Activated CD4-positive, alpha-beta T cell treated with anti-CD3 and anti-CD28 coated beads for 36 hours (primary cell): ENCODE data around the gene PLXNA4. TPM values are rescaled to one million over a fixed set of nuclear protein-coding genes. Genes with fewer than 3 reads are reported as not detected.

Source experiments
- ATAC-seq: fragments of 200-7000 bp; cut with Tn5 transposase; one replicate; pipeline ENCODE4 v1.10.0; 2021; ENCODE audit warnings: mild to moderate bottlenecking, moderate library complexity
- CTCF ChIA-PET: fragments of 350-600 bp; sonication (Branson Sonifier 250); formaldehyde crosslinking; loops from one replicate; lab custom pipeline; 2021; ENCODE audit warnings: antibody characterized with exemption; lab: Charles Lee
- POLR2A ChIA-PET: fragments of 350-600 bp; sonication (Branson Sonifier 250); formaldehyde crosslinking; loops from one replicate; lab custom pipeline; 2021; ENCODE audit warnings: antibody characterized with exemption, inconsistent platforms; lab: Charles Lee
- DNase-seq: peaks from one replicate; pipeline ENCODE4 v3.0.0-alpha.2; 2020
- H3K27ac Mint-ChIP-seq: one replicate; pipeline ENCODE4 v1.8.0; 2021; ENCODE audit warnings: mixed read lengths
- H3K27me3 Mint-ChIP-seq: one replicate; pipeline ENCODE4 v1.8.0; 2021; ENCODE audit warnings: mixed read lengths
- H3K36me3 Mint-ChIP-seq: one replicate; pipeline ENCODE4 v1.8.0; 2021; ENCODE audit warnings: low read depth, mixed read lengths
- H3K4me1 Mint-ChIP-seq: one replicate; pipeline ENCODE4 v1.8.0; 2021; ENCODE audit warnings: mixed read lengths
- H3K4me3 Mint-ChIP-seq: one replicate; pipeline ENCODE4 v1.8.0; 2021; ENCODE audit warnings: mild to moderate bottlenecking, moderate library complexity, mixed read lengths
- H3K9me3 Mint-ChIP-seq: one replicate; pipeline ENCODE4 v1.8.0; 2021; ENCODE audit warnings: low read depth, mixed read lengths
- intact Hi-C, 2 experiments: fragments of 100-400 bp; cut with DNase I in 1 of 2; cut with micrococcal nuclease in 1 of 2; formaldehyde crosslinking; loops; one replicate each; pipeline versions ENCODE4 v1.14.2 to v1.15.1; 2022 to 2024; cut with DNase I, micrococcal nuclease
- total RNA-seq, 2 experiments: library from RNA; stranded (reverse); gene quantifications; one replicate each; pipeline ENCODE4 v1.2.3, GENCODE V29; 2021

Gene PLXNA4
- total RNA-seq, 2 experiments from 2014 or later: 0.07 to 0.09 TPM

- peak; percentile 30 for DNase-seq
These were observed 15.3 kb downstream of the PLXNA4 start for GRCh38 chr7:132560825-132561529.

GRCh38 chr7:132560105-132560504 is 16.2 kb downstream of the PLXNA4 start:
- Mint-ChIP-seq H3K4me1 (no peaks in the 10 kb centered on the region), H3K27me3 (peaks cover 10% of the 10 kb centered on the region), H3K4me3 (no peak overlapping the region), H3K27ac (no peak overlapping the region), H3K36me3 (no peaks in the 10 kb centered on the region), H3K9me3 (no peaks in the 10 kb centered on the region)
- ATAC-seq (no peak), DNase-seq (no peak)
- POLR2A ChIA-PET: no interaction called here
- CTCF ChIA-PET: interaction anchor here (0.6 kb wide), 1 partner anchor 23 kb away, joined by 3 read pairs; no protein-coding TSS in a partner anchor
- intact Hi-C loops: no loop called here

More at GRCh38 chr7:132560825-132561529, 15.3 kb downstream of the PLXNA4 start:
- Mint-ChIP-seq H3K36me3 (no peaks in the 10 kb centered on the region), H3K27me3 (peaks cover 13% of the 10 kb centered on the region), H3K4me1 (no peaks in the 10 kb centered on the region), H3K9me3 (no peaks in the 10 kb centered on the region), H3K4me3 (no peak overlapping the region), H3K27ac (no peak overlapping the region)
- intact Hi-C loops: no loop called here
- peak; percentile 16 for ATAC-seq
- ChIA-PET CTCF (no interaction called here), POLR2A (no interaction called here)

DNA sequence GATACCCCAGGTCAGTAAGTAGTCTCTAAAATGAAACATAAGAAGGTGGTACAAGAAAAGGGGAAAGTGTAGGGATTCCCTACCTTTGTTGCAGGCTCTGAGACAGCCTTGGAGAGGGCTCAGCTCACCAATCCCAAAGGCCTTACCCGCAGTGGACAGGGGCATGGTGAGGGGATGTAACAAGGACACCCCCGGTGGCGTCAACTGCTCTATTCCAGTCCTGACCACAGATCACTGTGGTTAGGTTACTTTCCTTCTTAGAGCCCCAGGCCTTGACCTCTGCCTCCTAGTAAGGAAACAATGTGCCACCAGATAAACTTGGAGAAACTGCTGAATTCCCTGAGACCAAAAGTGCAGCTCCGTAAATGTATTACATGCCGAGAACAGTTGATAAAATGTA is 17.5 kb downstream of the PLXNA4 start:
- DNase-seq (no peak), ATAC-seq (no peak)
- Mint-ChIP-seq H3K9me3 (no peaks in the 10 kb centered on the region), H3K27me3 (no peaks in the 10 kb centered on the region), H3K36me3 (no peaks in the 10 kb centered on the region), H3K4me3 (no peak overlapping the region), H3K4me1 (no peaks in the 10 kb centered on the region), H3K27ac (no peak overlapping the region)
- CTCF ChIA-PET: interaction anchor here (1.0 kb wide), 1 partner anchor 240 kb away, joined by 4 read pairs; no protein-coding TSS in a partner anchor
- POLR2A ChIA-PET: no interaction called here
- intact Hi-C loops: no loop called here

DNA sequence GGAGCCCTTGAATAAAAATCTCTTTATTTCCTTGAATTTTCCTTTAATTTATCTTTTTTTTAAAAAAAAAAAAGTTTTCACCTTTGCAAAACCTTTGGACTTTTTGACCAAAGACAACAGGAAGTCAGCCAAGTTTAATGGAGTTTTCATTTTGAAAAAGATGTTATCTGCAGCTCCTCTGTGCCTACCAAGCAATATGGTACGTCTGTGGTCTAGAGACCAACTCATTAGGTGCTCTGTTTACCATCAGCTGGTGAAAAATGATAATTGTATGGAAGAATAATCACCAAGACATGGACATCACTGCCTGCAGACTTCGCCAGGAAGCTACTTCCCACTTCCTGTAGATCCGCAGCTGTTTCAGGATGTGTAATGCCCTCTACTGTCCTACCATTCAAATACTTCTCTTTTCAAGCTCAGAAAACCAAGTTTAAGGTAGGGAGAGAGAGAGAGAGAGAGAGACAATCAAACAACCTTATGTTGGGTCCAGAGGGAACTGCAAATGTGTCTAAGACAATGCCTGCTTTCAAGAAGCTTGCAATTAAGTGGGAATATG is 18.7 kb downstream of the PLXNA4 start:
- CTCF ChIA-PET: interaction anchor here (0.5 to 1.0 kb wide), 4 partner anchors 27 to 930 kb away, joined by 3 to 4 read pairs (median 4); no protein-coding TSS in a partner anchor
- Mint-ChIP-seq H3K27me3 (no peaks in the 10 kb centered on the region), H3K27ac (no peak overlapping the region), H3K36me3 (no peaks in the 10 kb centered on the region), H3K4me3 (no peak overlapping the region), H3K9me3 (no peaks in the 10 kb centered on the region), H3K4me1 (no peaks in the 10 kb centered on the region)
- DNase-seq: no peak
- POLR2A ChIA-PET: no interaction called here
- intact Hi-C loops: no loop called here
- ATAC-seq: no peak

- Mint-ChIP-seq H3K4me3 (no peak overlapping the region), H3K27ac (no peak overlapping the region), H3K36me3 (peaks cover 5% of the 10 kb centered on the region), H3K4me1 (no peaks in the 10 kb centered on the region), H3K9me3 (peaks cover 11% of the 10 kb centered on the region), H3K27me3 (peaks cover 11% of the 10 kb centered on the region)
- ChIA-PET CTCF (no interaction called here), POLR2A (no interaction called here)
- no peak for DNase-seq
- no peak for ATAC-seq
- intact Hi-C loops: no loop called here
These were observed 21.8 kb downstream of the PLXNA4 start for GRCh38 chr7:132554446-132554845.

DNA sequence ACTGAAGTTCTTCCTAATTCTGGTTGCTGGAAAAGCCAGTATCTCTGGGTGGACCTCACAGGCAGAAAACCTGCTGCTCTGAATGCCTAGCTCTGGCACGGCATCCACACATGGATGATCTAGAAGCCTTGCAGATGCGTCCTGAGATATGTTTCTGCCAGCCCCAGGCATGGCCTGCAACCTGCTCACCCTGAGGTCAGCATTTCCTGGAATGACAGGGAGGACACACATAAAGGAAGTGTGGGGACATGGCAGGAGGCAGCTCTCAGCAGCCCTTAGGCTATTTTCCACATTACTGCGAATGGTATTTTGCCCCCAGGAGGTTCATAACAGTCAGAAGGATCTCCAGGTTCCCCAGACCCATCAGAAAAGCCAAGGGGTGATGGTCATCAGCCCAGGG is 23.2 kb downstream of the PLXNA4 start:
- H3K4me1 Mint-ChIP-seq: peaks cover 3% of the 10 kb centered on the region
- H3K36me3 Mint-ChIP-seq: peaks cover 5% of the 10 kb centered on the region
- intact Hi-C loops: no loop called here
- DNase-seq (no peak), ATAC-seq (no peak)
- H3K4me3 Mint-ChIP-seq: no peak overlapping the region
- ChIA-PET POLR2A (no interaction called here), CTCF (interaction anchor here (0.7 kb wide), 1 partner anchor 277 kb away, joined by 3 read pairs; no protein-coding TSS in a partner anchor)
- peaks cover 11% of the 10 kb centered on the region for H3K9me3 Mint-ChIP-seq
- peaks cover 11% of the 10 kb centered on the region for H3K27me3 Mint-ChIP-seq
- no peak overlapping the region for H3K27ac Mint-ChIP-seq

DNA sequence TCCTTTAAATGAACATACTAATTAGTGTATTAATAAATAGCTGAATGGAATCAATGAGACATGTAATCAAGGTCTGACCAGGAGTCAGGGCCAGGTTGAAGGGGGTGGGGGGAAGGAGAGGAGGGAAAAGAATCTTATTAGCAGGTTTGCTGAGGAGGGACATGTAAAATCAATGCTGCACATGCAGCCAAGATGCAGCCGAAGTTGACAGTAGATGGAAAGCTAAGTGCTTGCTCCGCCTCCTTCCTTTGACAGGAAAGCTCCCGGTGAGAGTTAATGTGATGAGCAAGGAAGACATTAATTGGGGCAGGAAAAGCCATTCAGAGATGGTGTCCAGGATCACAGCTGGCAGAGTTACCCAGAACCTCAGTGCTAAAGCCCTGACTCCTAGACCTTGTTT is 24.4 kb downstream of the PLXNA4 start:
- H3K4me1 Mint-ChIP-seq: peaks cover 3% of the 10 kb centered on the region
- DNase-seq: no peak
- H3K4me3 Mint-ChIP-seq: no peak overlapping the region
- no peak for ATAC-seq
- CTCF ChIA-PET: interaction anchor here (0.8 kb wide), 1 partner anchor 17 kb away, joined by 3 read pairs; no protein-coding TSS in a partner anchor
- peaks cover 5% of the 10 kb centered on the region for H3K36me3 Mint-ChIP-seq
- H3K27me3 Mint-ChIP-seq: peaks cover 11% of the 10 kb centered on the region
- no peak overlapping the region for H3K27ac Mint-ChIP-seq
- intact Hi-C loops: no loop called here
- POLR2A ChIA-PET: no interaction called here
- peaks cover 11% of the 10 kb centered on the region for H3K9me3 Mint-ChIP-seq

DNA sequence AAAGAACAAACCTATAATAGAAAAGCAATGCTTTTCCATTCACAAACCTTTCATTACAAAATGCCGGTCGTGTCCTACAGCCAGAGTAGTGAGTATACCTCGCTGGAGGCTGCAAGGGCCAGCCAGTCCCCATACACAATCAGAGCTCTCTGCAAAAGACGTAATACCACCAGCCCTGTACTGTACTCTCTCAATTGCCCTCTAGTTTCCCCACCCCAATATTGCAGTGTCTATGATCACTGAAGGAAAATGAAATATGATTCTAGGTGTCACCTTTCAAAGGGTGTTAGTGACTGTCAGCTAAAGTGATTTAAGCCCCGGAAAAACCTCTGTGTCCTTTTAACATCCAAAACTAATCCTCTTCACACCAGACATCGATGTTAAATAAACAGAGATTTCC is 24.8 kb downstream of the PLXNA4 start:
- CTCF ChIA-PET: interaction anchor here (0.8 kb wide), 1 partner anchor 18 kb away, joined by 3 read pairs; no protein-coding TSS in a partner anchor
- no peak for DNase-seq
- H3K27ac Mint-ChIP-seq: no peak overlapping the region

DNA sequence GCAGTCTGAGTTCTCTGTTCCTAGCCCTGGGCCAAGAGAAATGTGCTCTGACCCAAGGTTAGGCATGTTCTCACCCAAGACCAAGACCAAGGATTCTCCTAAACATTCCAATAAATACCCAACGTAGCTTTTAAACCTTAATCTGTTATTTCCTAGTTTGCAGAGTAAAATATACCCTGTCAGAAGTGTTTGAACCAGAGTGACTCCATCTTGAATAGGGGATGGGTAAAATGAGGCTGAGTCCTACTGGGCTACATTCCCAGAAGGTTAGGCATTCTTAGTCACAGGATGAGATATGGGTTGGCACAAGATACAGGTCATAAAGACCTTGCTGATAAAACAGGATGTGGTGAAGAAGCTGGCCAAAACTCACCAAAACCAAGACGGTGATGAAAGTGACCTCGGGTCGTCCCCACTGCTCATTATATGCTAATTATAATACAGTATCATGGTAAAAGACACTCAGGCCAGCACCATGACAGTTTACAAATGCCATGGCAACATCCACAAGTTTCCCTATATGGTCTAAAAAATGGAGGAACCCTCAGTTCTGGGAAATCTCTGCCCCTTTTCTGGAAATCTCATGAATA is 27.7 kb downstream of the PLXNA4 start:
- DNase-seq (peak; percentile 50), ATAC-seq (peak; percentile 83)
- POLR2A ChIA-PET: no interaction called here
- intact Hi-C loops: no loop called here
- H3K9me3 Mint-ChIP-seq: peaks cover 14% of the 10 kb centered on the region
- CTCF ChIA-PET: interaction anchor here (0.6 to 1.0 kb wide), 2 partner anchors 125 to 563 kb away, joined by 3 to 5 read pairs; no protein-coding TSS in a partner anchor
- peaks cover 5% of the 10 kb centered on the region for H3K36me3 Mint-ChIP-seq
- H3K27me3 Mint-ChIP-seq: peaks cover 13% of the 10 kb centered on the region
- H3K4me3 Mint-ChIP-seq: no peak overlapping the region
- H3K27ac Mint-ChIP-seq: no peak overlapping the region
- H3K4me1 Mint-ChIP-seq: peaks cover 3% of the 10 kb centered on the region

More for the DNA sequence above, 24.8 kb downstream of the PLXNA4 start:
- peaks cover 11% of the 10 kb centered on the region for H3K9me3 Mint-ChIP-seq
- intact Hi-C loops: no loop called here
- H3K4me1 Mint-ChIP-seq: peaks cover 3% of the 10 kb centered on the region
- H3K27me3 Mint-ChIP-seq: peaks cover 11% of the 10 kb centered on the region
- H3K36me3 Mint-ChIP-seq: peaks cover 5% of the 10 kb centered on the region
- POLR2A ChIA-PET: no interaction called here
- no peak overlapping the region for H3K4me3 Mint-ChIP-seq
- no peak for ATAC-seq

- ChIA-PET POLR2A (no interaction called here), CTCF (no interaction called here)
- Mint-ChIP-seq H3K9me3 (peaks cover 14% of the 10 kb centered on the region), H3K27me3 (peaks cover 13% of the 10 kb centered on the region), H3K36me3 (peaks cover 5% of the 10 kb centered on the region), H3K4me1 (peaks cover 3% of the 10 kb centered on the region), H3K27ac (no peak overlapping the region), H3K4me3 (no peak overlapping the region)
- intact Hi-C loops: no loop called here
- DNase-seq (no peak), ATAC-seq (no peak)
These were observed 28.4 kb downstream of the PLXNA4 start for GRCh38 chr7:132547821-132548220.

DNA sequence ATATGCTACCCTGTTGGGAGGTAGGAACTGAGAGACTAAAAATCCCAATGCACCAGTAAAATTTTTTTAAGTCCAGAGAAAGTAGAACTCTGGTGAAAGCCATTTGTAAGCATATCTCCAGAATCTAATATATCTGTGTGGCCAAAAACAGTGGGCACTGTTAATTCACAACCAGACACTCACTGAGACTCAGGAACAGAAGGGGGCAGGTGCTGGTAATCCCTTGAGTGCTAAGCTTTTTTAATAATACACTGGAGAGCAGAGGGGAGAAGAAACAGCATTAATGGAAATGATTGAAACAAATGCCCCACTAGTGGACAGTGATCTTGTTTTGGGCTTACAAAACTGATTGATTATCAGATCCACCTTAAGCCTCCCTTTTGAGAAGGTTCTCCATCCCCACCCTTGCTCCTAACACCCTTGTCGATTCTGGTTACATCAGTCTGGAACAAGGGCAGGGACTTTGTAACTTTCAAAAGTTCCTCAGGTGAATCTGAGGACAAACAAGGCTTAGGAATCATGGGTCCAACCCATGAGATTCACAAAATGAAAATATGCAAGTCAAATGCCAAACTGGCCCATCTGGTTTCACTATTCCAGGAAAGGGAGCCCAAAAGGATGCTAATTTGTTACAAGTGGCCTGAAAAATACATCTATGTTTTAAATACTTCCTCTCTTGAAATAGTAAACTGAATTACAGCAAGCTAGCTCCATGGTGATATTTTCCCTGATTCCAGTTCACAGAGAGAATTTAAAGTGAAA is 29.7 kb downstream of the PLXNA4 start:
- intact Hi-C loops: no loop called here
- POLR2A ChIA-PET: no interaction called here

More for the DNA sequence above, 29.7 kb downstream of the PLXNA4 start:
- H3K36me3 Mint-ChIP-seq: peaks cover 5% of the 10 kb centered on the region
- peaks cover 13% of the 10 kb centered on the region for H3K27me3 Mint-ChIP-seq
- H3K27ac Mint-ChIP-seq: no peak overlapping the region
- ATAC-seq (no peak), DNase-seq (no peak)
- peaks cover 3% of the 10 kb centered on the region for H3K4me1 Mint-ChIP-seq
- peaks cover 13% of the 10 kb centered on the region for H3K9me3 Mint-ChIP-seq
- CTCF ChIA-PET: no interaction called here
- H3K4me3 Mint-ChIP-seq: no peak overlapping the region
